HG03442 (cell line): ENCODE data around the gene UBAC2.

Source experiments
- ATAC-seq: cut with Tn5 transposase; IDR thresholded peaks from one replicate; pipeline ENCODE4 v1.9.1; 2021; ENCODE audit warnings: mild to moderate bottlenecking, moderate library complexity; ENCODE audit not compliant: unreplicated experiment

The UBAC2 gene

DNA sequence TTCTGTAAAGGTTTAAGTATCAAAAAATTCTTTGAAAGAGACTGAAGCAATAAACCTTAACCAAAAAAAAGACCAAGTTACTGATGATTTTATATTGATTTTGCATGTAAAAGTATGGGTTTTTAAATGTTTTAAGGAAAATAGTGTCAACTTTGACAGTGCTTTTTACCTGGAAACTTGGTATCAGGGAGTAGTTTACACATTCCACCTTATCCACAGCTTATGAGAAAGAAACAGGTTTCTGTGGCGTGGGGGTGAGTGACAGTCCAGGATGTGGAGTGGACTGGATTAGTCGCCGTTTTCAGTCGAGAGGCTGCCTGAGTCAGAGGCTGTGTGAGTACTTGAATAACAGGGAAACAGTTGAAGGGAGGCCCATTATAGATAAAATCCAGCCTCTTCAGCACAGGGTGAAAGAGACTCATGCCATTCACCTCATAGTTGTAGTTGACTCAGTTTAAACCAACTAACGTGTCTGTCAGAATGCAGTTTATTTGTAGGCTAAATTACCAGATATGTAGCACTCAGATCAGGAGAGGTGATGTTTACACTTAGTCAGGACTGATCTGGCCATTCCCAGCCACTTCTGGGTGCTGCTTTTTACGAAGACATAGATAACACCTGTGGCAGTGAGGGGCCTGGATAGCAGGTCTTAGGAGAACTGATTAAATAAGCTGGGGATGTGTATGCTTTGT, 107.1 kb downstream of the UBAC2 start:
- no peak for ATAC-seq

DNA sequence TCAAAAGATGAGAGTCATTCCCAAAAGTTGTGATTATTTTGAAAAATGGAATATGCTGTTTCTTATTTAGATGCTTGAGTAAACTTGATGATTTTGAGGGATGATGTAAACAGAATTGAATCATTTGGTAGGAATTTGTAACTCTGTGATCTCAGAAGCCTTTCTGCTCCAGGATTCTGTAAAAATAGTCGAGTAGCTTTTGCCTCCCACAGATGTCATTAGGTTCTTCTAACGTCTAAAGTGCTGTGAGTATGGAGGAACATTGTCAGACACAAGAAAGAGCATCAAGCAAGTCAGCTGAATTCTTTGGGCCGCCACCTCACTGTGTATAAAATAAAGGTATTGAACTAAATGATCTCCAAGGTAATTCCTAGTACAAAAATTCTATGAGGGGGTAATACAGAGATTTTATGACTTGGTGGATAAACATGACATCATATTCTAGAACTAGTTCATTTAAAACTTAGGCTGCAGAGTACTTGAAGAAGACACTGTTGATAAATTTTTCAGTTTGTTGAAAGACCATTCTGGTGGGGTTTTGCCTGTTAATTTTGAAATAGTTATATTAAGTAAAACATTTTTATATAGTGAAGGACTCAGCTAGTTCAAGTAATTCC, 107.9 kb downstream of the UBAC2 start:
- no peak for ATAC-seq

DNA sequence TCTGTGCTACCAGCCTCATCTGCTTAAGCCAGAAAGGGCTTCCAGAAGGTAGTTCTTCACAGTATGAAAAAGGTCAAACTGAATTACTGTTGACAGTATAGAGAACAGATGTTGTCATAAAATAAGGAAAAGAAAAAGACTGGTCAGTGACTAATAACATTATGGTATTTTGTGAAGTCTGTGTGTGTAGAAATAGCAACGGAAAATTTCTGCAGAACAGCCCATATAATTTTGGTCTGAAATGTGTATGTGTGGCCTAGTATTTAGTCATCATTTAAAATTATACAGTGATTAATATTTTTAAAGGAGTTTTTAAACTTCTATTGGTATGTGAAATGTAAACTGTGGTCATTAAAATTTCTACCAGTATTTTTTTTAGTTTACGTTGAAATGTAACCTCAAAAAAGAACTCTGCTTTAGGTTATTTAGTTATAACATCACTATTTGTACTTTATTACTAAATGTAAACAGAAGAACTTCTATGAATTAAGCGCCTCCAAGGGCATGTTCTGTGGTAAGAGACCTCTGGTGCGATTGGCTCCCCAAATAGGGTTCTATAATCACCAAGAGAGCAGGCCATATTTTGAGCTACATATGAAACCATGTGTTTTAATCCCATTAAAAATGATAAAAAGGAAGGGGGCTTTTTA, 109.9 kb downstream of the UBAC2 start:
- peak; percentile 49 for ATAC-seq

DNA sequence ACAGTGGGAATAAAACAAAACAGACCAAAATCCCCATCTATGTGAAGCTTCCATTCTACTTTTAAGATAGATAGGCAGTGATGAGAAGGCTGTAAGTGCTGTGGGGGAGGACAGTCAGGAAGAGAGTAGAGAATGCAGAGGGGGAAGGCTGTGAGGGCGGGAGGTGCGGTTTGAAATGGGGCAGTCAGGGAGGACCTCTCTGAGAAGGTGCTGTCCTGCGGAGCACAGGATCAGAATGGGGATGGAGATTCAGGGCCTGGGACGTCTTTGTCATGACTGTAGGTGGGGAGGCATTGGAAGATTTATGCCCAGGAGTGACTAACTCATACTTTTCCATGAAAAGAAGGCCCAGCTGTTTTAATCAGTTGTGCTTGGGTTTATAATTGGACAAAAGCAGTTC, 110.5 kb downstream of the UBAC2 start:
- no peak for ATAC-seq

DNA sequence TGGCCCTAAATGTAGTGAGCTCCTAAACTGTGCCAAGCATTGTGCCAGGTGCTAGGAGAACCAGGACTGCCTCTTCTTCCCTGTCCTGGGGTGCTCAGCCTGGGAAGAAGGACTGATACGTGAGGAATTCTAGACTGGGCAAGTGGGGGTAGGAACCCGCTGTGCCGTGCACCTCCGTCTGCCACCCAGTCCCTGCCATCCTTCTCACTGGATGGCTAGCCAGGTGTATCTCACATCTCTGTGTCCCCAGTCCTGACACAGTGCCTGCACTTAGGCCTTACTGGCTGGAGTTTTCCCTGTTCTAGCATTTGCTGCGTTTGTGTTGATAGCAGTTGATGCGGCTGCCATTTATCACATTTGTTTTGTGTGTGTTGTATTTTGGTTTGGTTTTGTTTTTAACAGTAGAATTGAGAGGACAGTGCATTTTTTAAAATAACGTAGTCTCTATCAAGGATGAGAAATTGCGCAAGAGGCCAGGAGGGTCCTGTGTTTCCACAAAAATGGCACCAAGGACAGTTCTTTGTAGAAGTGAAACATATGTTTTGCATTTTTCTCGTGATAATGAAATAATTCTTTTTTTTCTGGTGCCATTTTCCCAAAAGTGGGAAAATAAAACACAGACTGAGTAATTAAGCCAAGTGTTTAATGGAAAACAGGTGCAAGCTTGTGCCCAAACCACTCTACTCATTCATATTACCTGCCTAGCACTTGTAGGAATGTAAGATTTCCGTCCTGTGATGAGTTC, 111.3 kb downstream of the UBAC2 start:
- no peak for ATAC-seq

DNA sequence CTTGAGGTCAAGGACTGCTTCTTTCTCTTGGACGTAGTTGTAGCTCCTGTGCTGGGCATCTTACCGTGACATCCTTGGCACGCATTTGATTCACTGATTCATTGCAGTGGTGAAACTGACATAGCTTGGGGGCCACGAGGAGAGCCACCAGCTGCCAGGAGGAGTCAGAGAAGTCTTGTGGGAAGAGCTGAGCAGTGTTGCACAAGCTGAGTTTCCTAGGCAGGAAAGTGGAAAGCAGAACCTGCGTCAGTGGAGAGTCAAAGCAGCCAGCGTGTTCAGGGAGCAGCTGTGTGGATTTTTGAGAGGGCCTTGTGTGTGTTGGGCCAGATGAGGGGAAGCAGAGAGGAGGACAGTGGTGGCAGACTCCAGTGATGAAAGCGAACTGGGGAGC, 111.8 kb downstream of the UBAC2 start:
- ATAC-seq: no peak

DNA sequence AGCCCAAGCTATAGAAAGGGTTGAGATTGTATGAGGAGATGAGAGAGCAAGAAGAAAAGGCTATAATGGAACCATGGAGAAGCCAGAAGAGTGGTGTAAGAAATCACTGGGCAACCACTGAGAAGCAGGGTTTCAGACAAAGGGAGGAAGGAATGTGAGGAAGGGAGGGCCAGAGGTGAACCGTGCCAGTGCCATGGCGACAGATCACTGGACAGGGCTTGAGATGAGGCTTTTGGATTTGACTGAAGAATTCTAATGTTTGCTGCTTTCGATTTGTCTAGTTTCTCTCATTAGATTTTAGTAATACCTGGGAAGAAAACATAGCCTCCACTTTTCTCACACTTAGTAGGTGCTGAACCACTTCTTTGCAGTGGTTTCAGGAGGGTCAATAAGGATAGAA, 112.8 kb downstream of the UBAC2 start:
- no peak for ATAC-seq

DNA sequence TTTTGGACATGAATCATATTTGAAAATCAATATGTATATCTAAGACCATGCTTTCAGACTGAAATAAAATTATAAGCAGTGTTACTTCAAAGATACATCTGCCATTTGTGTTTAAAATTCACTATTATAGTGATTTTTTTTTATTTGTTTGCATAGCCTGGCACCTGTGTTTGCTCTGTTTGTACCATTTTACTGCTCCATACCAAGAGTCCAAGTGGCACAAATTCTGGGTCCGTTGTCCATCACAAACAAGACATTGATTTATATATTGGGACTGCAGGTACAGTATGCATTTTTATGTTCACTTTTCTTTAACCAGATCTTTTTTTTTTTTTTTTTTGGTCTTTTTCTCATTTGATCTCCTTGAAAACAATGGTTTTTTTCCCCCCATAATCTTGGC, 113.3 kb downstream of the UBAC2 start:
- ATAC-seq: no peak

DNA sequence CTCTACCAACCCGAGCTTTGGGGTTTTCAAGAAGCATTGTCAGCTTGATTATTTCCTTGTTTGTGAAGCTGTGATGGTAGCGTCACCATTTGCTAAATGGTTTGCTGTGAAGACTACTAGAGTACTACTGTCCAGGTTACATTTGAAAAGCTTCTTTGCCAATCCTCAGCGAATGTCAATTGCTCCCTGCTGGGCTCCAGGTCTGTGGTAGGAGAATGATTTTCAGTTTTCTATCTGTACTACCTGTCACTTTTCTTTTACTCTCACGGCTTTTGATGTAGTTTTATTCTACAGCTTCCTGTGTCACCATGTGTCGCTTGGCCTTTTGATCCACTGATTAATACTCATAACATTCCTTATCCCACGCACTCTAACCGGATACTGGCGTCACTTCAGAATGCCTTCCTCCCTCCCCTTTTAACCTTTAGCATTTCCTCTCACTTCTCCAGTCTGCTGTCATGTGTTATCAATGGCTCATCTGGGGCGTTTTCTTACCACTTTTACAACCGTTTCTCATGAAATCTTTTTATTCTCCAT, 114.1 kb downstream of the UBAC2 start:
- no peak for ATAC-seq

DNA sequence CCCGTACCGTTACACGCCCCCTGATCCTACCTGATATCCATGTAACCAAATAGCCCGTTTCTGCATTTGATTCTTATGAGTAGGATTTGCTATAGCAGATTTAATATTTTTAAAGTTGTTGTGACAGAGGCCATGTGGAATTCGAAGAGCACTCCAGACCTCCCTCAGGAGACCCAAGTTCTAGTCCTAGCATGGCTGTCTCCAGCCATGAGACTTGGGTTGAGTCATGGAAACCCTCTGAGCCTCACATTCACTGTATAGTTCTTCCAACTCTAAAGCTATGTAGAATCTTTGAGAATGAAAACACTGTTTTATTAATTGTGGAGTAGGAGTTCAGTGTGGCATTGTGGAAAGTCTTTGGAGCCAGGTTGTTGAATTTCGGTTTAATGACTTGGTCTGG, 114.5 kb downstream of the UBAC2 start:
- no peak for ATAC-seq

DNA sequence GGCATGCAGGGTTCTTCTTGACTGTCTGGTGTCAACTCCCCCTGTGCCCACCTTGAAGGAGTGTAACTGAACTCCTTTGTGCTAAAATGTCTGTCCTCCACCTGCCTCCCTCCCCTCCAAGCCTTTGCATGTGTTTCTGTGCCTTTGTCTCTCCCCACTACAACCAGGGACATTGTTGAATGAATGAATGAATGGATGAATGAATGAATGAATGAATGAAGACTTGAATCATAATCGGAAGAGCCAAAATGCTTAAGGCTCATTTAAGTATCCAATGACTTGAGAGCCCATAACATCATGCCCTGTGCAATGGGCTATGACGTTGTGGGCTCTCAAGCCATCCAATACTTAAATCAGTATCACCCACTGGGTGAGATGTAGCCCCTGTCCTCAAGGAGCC, 115.6 kb downstream of the UBAC2 start:
- no peak for ATAC-seq

DNA sequence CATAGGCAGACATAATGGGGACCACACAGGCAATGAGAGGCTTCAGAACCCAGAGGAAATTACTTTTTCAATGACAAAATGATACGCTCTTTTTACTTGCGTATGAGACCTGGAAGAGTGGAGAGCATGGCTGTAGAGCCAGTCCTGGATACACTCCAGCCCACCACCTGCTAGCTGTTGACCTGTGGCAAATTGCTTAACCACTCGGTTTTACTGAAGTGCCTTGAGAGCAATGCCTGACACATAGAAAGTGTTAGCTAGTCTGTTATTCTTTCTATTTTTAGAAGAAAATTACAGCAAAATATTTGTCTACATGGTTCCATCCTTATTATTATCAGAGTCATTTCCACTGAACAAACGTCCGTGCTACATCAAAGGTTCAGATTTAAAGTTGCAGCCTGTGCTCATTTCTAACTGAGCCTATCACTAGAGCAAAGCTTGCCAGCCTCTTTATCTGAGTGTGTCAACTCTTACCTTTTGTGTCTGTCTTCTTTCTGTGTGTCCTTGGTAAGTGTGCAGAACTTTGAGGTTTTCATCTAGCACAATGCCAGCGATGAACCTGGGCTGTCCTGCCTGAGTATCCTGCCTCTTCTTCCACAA, 116.1 kb downstream of the UBAC2 start:
- no peak for ATAC-seq

DNA sequence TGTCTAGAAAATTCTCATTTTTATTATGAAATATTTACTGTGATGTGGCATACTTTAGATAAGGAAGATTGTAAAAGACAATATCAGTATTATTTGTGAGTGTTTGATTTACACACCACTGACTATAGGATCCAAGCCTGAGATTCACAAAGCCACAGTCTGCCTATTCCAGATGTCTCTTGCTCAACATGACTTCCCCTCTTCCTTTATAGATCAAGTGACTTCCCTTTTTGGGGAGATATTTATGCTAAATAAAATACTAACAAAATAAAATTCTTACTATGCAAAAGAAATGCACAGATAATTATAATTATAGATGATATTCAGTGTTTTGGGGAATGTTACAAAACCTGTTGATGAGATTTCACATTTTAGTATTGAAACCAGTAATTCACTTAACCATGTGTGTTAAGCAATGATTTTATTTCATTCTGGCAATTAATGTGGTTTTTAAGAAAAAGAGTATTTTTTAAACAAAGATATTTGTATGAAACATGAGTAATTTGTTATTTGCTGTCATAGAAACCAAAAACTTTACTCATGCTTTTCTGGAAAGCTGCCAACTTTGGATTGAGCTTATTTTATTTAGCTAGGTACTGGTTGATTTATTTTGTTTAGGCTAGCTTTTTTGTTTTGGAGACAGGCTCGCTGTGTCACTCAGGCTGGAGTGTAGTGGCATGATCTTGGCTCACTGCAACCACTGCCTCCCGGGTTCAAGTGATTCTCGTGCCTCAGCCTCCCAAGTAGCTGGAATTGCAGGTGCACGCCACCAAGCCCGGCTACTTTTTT, 120.2 kb downstream of the UBAC2 start:
- ATAC-seq: no peak

DNA sequence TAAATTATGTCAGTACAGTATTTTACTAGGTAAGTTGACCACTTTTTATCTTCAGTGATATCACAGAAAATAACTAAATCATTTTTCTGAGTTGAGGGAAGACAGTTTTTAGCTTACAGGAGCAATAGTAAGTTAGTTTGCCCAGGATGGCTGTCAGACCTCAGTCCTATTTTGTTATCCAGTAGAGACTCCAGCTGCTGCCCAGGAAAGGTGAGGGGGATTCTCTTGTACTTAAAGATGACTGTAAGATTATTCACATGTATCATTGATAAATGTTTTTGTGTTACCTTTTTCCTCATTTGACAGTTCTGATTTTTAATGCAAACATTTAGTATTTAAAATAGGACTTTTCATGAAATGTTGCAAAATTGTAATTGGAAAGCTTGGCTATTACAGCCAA, 121.1 kb downstream of the UBAC2 start:
- no peak for ATAC-seq

DNA sequence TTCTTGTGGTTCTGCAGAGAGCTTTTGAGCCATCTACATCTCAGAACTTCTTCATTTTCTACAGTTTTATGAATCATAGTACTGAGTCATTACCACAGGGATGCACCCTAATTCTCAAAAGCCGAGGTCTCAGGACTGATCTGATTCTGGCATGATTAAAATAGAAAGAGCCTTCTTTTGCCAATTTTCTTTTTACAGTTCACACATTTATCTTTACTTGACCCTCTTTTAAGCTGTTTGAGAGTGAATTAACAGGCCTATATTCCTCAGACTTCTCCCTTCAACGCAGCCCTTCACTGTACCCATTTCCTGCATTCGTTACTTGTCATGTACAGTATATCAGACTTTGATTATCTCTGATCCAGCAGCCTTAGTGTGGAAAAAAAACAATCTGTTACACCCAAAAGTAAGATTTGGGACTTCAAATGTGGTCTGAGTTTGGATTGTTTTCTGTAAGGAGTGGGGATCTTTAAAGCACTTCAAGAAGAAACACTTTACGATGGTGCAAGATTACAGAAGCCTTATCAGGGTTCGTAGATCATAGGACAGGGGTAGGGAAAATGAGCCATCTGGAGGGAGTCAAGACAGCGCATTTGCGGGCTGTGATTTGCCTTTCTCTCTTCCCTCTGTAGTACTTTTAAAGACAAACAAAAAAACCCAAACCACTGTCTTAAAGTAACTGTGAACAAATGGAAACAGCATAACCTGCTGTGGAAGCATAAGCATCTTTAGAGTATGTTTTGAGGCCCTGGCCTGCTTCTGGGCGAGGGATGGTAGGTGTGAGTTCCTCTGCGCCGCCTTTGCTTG, 121.8 kb downstream of the UBAC2 start:
- ATAC-seq: peak; percentile 91

DNA sequence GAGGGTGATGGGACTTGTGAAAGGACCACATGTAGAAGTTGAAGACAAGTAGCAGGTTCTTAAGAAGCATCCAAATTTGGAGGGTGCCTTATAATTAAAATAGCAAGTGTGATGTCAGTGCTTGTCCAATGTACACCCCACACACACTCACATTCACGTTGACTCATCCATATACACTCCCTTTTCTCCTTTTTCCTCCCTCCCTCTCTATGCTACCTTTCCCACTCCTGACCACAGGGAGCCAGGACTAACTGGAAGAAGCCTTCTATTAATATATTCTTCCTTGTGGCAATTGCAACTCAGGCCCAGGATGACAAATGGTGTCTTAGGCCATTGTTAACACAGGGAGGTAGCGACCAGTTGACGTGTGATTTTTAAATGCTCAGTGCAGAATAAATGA, 122.8 kb downstream of the UBAC2 start:
- no peak for ATAC-seq

DNA sequence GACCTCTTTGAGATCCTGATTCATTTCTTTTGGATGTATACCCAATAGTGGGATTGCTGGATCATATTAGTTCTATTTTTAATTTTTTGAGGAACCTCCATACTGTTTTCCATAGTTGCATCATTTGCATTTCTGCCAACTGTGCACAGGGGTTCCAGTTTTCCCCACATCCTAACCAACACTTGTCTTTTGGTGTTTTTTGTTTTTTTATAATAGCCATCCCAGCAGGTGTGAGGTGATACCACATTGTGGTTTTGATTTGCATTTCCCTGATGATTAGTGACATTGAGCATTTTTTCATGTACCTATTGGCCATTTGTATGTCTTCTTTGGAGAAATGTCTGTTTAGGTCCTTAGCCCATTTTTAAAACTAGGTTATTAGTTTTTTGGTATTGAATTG, 125.4 kb downstream of the UBAC2 start:
- ATAC-seq: no peak

DNA sequence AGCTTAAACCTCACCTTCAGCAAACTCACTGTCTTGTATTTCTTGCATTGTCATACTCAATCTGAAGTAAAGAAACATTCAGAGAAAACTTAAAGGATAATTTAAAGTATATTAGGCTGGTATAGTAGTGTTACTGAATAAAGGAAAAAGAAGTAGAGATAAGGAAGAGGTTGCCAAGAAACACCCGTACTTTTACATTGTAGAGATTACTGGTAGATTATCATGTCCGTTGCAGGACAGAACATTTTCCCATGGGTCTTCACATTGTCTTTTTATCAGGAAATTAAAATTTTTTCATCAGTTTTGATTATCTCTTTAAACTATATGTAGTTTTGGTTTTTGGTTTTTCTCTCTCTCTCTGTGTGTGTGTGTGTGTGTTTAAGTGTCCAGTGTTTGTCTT, 126.5 kb downstream of the UBAC2 start:
- ATAC-seq: no peak

DNA sequence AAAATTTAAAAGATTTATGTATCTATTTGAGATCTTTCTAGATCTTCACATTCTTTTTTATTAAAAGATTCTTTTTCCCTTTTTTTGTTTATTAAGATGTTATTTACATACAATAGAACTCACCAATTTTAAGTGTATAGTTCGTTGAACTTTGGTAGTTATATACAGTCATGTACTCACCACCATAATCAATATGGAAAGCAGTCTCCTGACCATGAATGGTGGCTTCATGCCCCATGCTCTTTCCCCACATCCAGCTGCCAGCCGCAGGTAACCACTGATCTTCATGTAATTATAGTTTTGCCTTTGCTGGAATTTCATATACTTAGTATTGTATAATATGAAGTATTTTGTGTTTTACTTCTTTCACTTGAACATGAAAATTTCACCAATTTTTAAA, 127.1 kb downstream of the UBAC2 start:
- no peak for ATAC-seq

DNA sequence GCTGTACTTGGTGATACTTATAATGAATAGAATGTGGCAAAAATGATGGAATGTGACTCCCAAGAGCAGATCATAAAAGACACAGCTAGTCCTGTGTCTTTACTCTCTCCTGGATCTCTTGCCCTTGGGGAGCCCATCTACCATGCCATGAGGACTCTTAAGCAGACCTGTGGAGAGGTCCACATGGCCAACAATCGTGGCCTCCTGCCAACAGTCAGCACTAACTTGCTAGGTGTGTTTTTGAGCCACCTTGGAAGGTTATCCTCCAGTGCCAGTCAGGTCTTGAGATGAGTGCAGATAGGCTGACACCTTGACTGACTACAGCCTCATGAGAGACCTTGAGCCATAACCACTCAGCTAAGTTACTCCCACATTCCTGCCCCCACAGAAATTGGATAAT, 128.8 kb downstream of the UBAC2 start:
- no peak for ATAC-seq
